ENCODE results near the gene XYLT1. TPM values are rescaled to one million over a fixed set of nuclear protein-coding genes. Genes with fewer than 3 reads are reported as not detected.

XYLT1 gene
- total RNA-seq, 5 donors from 2014 or later (not counting 1 experiment from before 2014, with no cell fraction given): 25.8 to 70.6 (median 57.8) TPM

DNA sequence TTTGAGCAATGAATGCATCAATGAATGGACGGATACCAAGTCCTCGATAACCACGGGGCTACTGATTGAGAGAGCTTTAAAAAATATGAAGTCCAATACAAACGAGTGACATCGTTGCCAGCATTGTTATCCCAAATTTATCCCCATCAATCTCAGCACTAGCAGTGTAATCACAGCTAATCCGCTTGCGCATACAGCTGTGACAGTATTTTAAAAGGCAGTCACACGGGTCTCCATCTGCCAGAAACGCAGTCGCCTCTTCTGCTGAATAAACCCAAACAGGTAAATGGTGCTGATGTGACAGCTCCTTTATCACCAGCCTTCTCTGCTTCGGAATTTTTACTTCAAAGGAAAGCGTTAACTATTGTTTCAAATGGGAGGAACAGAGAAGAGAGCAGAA lies 311.1 kb downstream of the XYLT1 start:
- no peak overlapping the region for H3K27ac ChIP-seq (ENCODE audit: low read length)
- H3K9me3 ChIP-seq: no peaks in the 10 kb centered on the region
- ATAC-seq (replicated peaks in 1 of 4) (no peak), DNase-seq (no peak)
- no peak overlapping the region for H3K27ac Mint-ChIP-seq
- H3K4me1 Mint-ChIP-seq: peaks cover 0 to 6% (median 2%) of the 10 kb centered on the region in 3 donors
- ChIA-PET POLR2A (no interaction called here), CTCF (no interaction called here)
- no peaks in the 10 kb centered on the region for H3K4me1 ChIP-seq (ENCODE audit: control insufficient read depth in 1 of 2, extremely low read depth in 1 of 2, insufficient read depth in 2 of 2, low read length in 2 of 2)
- H3K36me3 ChIP-seq (ENCODE audit: control insufficient read depth in 2 of 2, extremely low read depth in 1 of 2, insufficient read depth in 1 of 2, low read length in 1 of 2): peaks cover 0 to 10% of the 10 kb centered on the region in 2 donors
- no peaks in the 10 kb centered on the region for H3K27me3 Mint-ChIP-seq
- no peak overlapping the region for H3K4me3 ChIP-seq (ENCODE audit: control insufficient read depth in 1 of 2, extremely low read depth in 1 of 2, low read length in 1 of 2)
- peaks cover 62% of the 10 kb centered on the region for H3K36me3 Mint-ChIP-seq
- 95% methylated on average over 7 of the region's 12 CpGs for WGBS (ENCODE audit: insufficient coverage)
- no peaks in the 10 kb centered on the region for H3K9me3 Mint-ChIP-seq
- H3K4me3 Mint-ChIP-seq: no peak overlapping the region
- no peaks in the 10 kb centered on the region for H3K27me3 ChIP-seq (replicated peaks in 1 of 2; ENCODE audit: control insufficient read depth in 2 of 2, extremely low read depth in 1 of 2, insufficient read depth in 2 of 2, low read length in 1 of 2)

GRCh38 chr16:17155936-17156335 lies 314.8 kb downstream of the XYLT1 start:
- Mint-ChIP-seq H3K4me3 (no peak overlapping the region), H3K36me3 (peaks cover 53% of the 10 kb centered on the region), H3K9me3 (no peaks in the 10 kb centered on the region), H3K27ac (no peak overlapping the region), H3K27me3 (no peaks in the 10 kb centered on the region), H3K4me1 (no peaks in the 10 kb centered on the region)
- no peak for ATAC-seq (replicated peaks in 1 of 4)
- H3K9me3 ChIP-seq: no peaks in the 10 kb centered on the region
- H3K4me1 ChIP-seq (ENCODE audit: control insufficient read depth in 1 of 2, extremely low read depth in 1 of 2, insufficient read depth in 2 of 2, low read length in 2 of 2): no peaks in the 10 kb centered on the region
- no peak overlapping the region for H3K27ac ChIP-seq (ENCODE audit: low read length)
- no peak overlapping the region for H3K4me3 ChIP-seq (ENCODE audit: control insufficient read depth in 1 of 2, extremely low read depth in 1 of 2, low read length in 1 of 2)
- WGBS (ENCODE audit: insufficient coverage): no CpG with 5 or more reads among the region's 1 CpG
- ChIA-PET CTCF (no interaction called here), POLR2A (interaction anchor here in 1 of 2 donors (0.5 kb wide), 1 partner anchor 21 kb away, joined by 3 read pairs; no protein-coding TSS in a partner anchor)
- H3K36me3 ChIP-seq (ENCODE audit: control insufficient read depth in 2 of 2, extremely low read depth in 1 of 2, insufficient read depth in 1 of 2, low read length in 1 of 2): peaks cover 0 to 6% of the 10 kb centered on the region in 2 donors
- no peaks in the 10 kb centered on the region for H3K27me3 ChIP-seq (replicated peaks in 1 of 2; ENCODE audit: control insufficient read depth in 2 of 2, extremely low read depth in 1 of 2, insufficient read depth in 2 of 2, low read length in 1 of 2)
- no peak for DNase-seq

DNA sequence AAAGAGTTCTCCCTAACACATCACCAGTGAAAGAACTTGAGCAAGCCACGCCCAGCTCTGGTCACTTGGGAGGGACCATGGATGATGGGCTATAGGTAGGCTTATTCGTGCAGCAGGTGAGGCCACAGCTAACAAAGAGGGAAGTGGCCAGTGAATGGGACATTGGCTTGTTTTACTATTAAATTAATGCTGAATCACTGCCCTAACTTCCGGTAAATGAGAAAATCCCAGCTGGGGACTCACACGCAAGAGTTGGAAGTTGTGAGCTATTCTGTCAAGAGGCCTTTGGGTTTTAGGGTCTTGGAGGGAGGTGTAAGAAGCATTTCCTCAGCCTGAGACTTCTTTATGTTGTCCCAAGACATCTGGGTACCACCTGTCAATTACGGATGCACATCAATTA lies 315.3 kb downstream of the XYLT1 start:
- Mint-ChIP-seq H3K4me3 (no peak overlapping the region), H3K9me3 (no peaks in the 10 kb centered on the region), H3K27me3 (no peaks in the 10 kb centered on the region), H3K4me1 (no peaks in the 10 kb centered on the region), H3K27ac (no peak overlapping the region), H3K36me3 (peaks cover 56% of the 10 kb centered on the region)
- Histone ChIP-seq H3K36me3 (ENCODE audit: control insufficient read depth in 2 of 2, extremely low read depth in 1 of 2, insufficient read depth in 1 of 2, low read length in 1 of 2) (peaks cover 0 to 6% of the 10 kb centered on the region in 2 donors), H3K9me3 (no peaks in the 10 kb centered on the region), H3K4me1 (ENCODE audit: control insufficient read depth in 1 of 2, extremely low read depth in 1 of 2, insufficient read depth in 2 of 2, low read length in 2 of 2) (no peaks in the 10 kb centered on the region), H3K4me3 (ENCODE audit: control insufficient read depth in 1 of 2, extremely low read depth in 1 of 2, low read length in 1 of 2) (no peak overlapping the region), H3K27me3 (replicated peaks in 1 of 2; ENCODE audit: control insufficient read depth in 2 of 2, extremely low read depth in 1 of 2, insufficient read depth in 2 of 2, low read length in 1 of 2) (no peaks in the 10 kb centered on the region), H3K27ac (ENCODE audit: low read length) (no peak overlapping the region)
- 93% methylated on average over 3 of the region's 5 CpGs for WGBS (ENCODE audit: insufficient coverage)
- CTCF ChIA-PET: no interaction called here
- POLR2A ChIA-PET: interaction anchor here in 1 of 2 donors (0.5 kb wide), 1 partner anchor 21 kb away, joined by 3 read pairs; no protein-coding TSS in a partner anchor
- DNase-seq (no peak), ATAC-seq (replicated peaks in 1 of 4) (no peak)

GRCh38 chr16:17154981-17155380 lies 315.8 kb downstream of the XYLT1 start:
- Histone ChIP-seq H3K27ac (ENCODE audit: low read length) (no peak overlapping the region), H3K27me3 (replicated peaks in 1 of 2; ENCODE audit: control insufficient read depth in 2 of 2, extremely low read depth in 1 of 2, insufficient read depth in 2 of 2, low read length in 1 of 2) (no peaks in the 10 kb centered on the region), H3K36me3 (ENCODE audit: control insufficient read depth in 2 of 2, extremely low read depth in 1 of 2, insufficient read depth in 1 of 2, low read length in 1 of 2) (peaks cover 0 to 6% of the 10 kb centered on the region in 2 donors), H3K4me3 (ENCODE audit: control insufficient read depth in 1 of 2, extremely low read depth in 1 of 2, low read length in 1 of 2) (no peak overlapping the region), H3K9me3 (no peaks in the 10 kb centered on the region), H3K4me1 (ENCODE audit: control insufficient read depth in 1 of 2, extremely low read depth in 1 of 2, insufficient read depth in 2 of 2, low read length in 2 of 2) (no peaks in the 10 kb centered on the region)
- POLR2A ChIA-PET: no interaction called here
- H3K4me1 Mint-ChIP-seq: no peaks in the 10 kb centered on the region
- CTCF ChIA-PET: no interaction called here
- H3K27me3 Mint-ChIP-seq: no peaks in the 10 kb centered on the region
- ATAC-seq (replicated peaks in 1 of 4) (no peak), DNase-seq (no peak)
- H3K9me3 Mint-ChIP-seq: no peaks in the 10 kb centered on the region
- H3K27ac Mint-ChIP-seq: no peak overlapping the region
- H3K36me3 Mint-ChIP-seq: peaks cover 52% of the 10 kb centered on the region
- no peak overlapping the region for H3K4me3 Mint-ChIP-seq
- WGBS (ENCODE audit: insufficient coverage): 100% methylated on average over 1 of the region's 2 CpGs

GRCh38 chr16:17152311-17152710 lies 318.4 kb downstream of the XYLT1 start:
- Histone ChIP-seq H3K36me3 (ENCODE audit: control insufficient read depth in 2 of 2, extremely low read depth in 1 of 2, insufficient read depth in 1 of 2, low read length in 1 of 2) (no peaks in the 10 kb centered on the region), H3K27ac (ENCODE audit: low read length) (no peak overlapping the region), H3K4me3 (ENCODE audit: control insufficient read depth in 1 of 2, extremely low read depth in 1 of 2, low read length in 1 of 2) (no peak overlapping the region), H3K4me1 (ENCODE audit: control insufficient read depth in 1 of 2, extremely low read depth in 1 of 2, insufficient read depth in 2 of 2, low read length in 2 of 2) (no peaks in the 10 kb centered on the region), H3K9me3 (no peaks in the 10 kb centered on the region), H3K27me3 (replicated peaks in 1 of 2; ENCODE audit: control insufficient read depth in 2 of 2, extremely low read depth in 1 of 2, insufficient read depth in 2 of 2, low read length in 1 of 2) (no peaks in the 10 kb centered on the region)
- Mint-ChIP-seq H3K36me3 (peaks cover 37% of the 10 kb centered on the region), H3K27me3 (no peaks in the 10 kb centered on the region), H3K4me3 (no peak overlapping the region), H3K27ac (no peak overlapping the region), H3K4me1 (peaks cover 0 to 6% (median 0%) of the 10 kb centered on the region in 3 donors), H3K9me3 (no peaks in the 10 kb centered on the region)
- no peak for DNase-seq
- 100% methylated on average over 1 of the region's 7 CpGs for WGBS (ENCODE audit: insufficient coverage)
- CTCF ChIA-PET: no interaction called here
- no peak for ATAC-seq (replicated peaks in 1 of 4)
- POLR2A ChIA-PET: no interaction called here

GRCh38 chr16:17151335-17151734 lies 319.4 kb downstream of the XYLT1 start:
- no peaks in the 10 kb centered on the region for H3K27me3 Mint-ChIP-seq
- H3K36me3 Mint-ChIP-seq: peaks cover 30% of the 10 kb centered on the region
- Histone ChIP-seq H3K4me1 (ENCODE audit: control insufficient read depth in 1 of 2, extremely low read depth in 1 of 2, insufficient read depth in 2 of 2, low read length in 2 of 2) (no peaks in the 10 kb centered on the region), H3K9me3 (no peaks in the 10 kb centered on the region), H3K27ac (ENCODE audit: low read length) (no peak overlapping the region), H3K4me3 (ENCODE audit: control insufficient read depth in 1 of 2, extremely low read depth in 1 of 2, low read length in 1 of 2) (no peak overlapping the region), H3K36me3 (ENCODE audit: control insufficient read depth in 2 of 2, extremely low read depth in 1 of 2, insufficient read depth in 1 of 2, low read length in 1 of 2) (no peaks in the 10 kb centered on the region), H3K27me3 (replicated peaks in 1 of 2; ENCODE audit: control insufficient read depth in 2 of 2, extremely low read depth in 1 of 2, insufficient read depth in 2 of 2, low read length in 1 of 2) (no peaks in the 10 kb centered on the region)
- no peak for DNase-seq
- 100% methylated on average over 2 of the region's 5 CpGs for WGBS (ENCODE audit: insufficient coverage)
- no peaks in the 10 kb centered on the region for H3K9me3 Mint-ChIP-seq
- POLR2A ChIA-PET: no interaction called here
- ATAC-seq (replicated peaks in 1 of 4): no peak
- peaks cover 0 to 6% (median 1%) of the 10 kb centered on the region in 3 donors for H3K4me1 Mint-ChIP-seq
- no peak overlapping the region for H3K4me3 Mint-ChIP-seq
- no peak overlapping the region for H3K27ac Mint-ChIP-seq
- CTCF ChIA-PET: no interaction called here

All from T-cell (primary cell).